ENCODE data around the gene CUL2. TPM values are rescaled to one million over a fixed set of nuclear protein-coding genes. Genes with fewer than 3 reads are reported as not detected.
A peak's percentile ranks its signal among the peaks of the same experiment; 100 is the strongest.

Gene CUL2
- total and polyA plus RNA-seq, 2 donors (not counting 1 experiment from before 2014, with no cell fraction given), result 7.3 to 36.9 TPM

DNA sequence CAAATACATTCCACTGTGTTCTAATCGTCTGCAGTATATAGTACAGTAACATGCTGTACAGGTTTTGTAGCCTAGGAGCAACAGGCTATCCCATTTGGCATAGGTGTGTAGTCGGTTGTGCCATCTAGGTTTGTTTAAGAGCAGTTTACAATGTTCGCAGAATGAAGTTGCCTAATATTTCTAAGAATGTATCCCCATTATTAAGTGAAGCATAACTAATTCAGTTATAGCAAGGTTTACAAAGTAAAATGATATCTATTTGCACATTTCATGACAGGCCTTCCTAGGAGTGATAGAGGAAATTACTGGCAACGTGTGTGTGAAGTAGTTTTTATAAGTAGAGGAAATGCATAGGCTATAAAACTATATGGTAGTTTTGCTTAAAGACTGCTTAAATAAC is 40.5 kb upstream of the CUL2 start:
- TF ChIP-seq, protein P1, sequence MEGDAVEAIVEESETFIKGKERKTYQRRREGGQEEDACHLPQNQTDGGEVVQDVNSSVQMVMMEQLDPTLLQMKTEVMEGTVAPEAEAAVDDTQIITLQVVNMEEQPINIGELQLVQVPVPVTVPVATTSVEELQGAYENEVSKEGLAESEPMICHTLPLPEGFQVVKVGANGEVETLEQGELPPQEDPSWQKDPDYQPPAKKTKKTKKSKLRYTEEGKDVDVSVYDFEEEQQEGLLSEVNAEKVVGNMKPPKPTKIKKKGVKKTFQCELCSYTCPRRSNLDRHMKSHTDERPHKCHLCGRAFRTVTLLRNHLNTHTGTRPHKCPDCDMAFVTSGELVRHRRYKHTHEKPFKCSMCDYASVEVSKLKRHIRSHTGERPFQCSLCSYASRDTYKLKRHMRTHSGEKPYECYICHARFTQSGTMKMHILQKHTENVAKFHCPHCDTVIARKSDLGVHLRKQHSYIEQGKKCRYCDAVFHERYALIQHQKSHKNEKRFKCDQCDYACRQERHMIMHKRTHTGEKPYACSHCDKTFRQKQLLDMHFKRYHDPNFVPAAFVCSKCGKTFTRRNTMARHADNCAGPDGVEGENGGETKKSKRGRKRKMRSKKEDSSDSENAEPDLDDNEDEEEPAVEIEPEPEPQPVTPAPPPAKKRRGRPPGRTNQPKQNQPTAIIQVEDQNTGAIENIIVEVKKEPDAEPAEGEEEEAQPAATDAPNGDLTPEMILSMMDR (IDR thresholded peaks at IDR 0.05), result no peak
- no peak for TF ChIP-seq EZH2 (IDR thresholded peaks at IDR 0.05; ENCODE audit: borderline replicate concordance, insufficient read depth, low read depth, low read length, poor library complexity, severe bottlenecking)
- Histone ChIP-seq H3K27me3 (replicated peaks in 1 of 4; ENCODE audit: control extremely low read depth in 1 of 4, control insufficient read depth in 3 of 4, insufficient read depth in 4 of 4, low read length in 3 of 4) (no peaks in the 10 kb centered on the region), H4K20me1 (ENCODE audit: control insufficient read depth, insufficient read depth, low read length, poor library complexity, severe bottlenecking) (no peaks in the 10 kb centered on the region), H3K4me2 (replicated peaks; ENCODE audit: low read depth, low read length, poor library complexity, severe bottlenecking) (no peak overlapping the region), H3K9me3 (ENCODE audit: control extremely low read depth in 1 of 3, control insufficient read depth in 2 of 3, insufficient read depth in 1 of 3, low read length in 2 of 3) (no peaks in the 10 kb centered on the region), H2AFZ (ENCODE audit: insufficient read depth, low read depth, low read length, poor library complexity, severe bottlenecking) (no peak overlapping the region), H3K9ac (ENCODE audit: low read length) (no peak overlapping the region), H3K79me2 (ENCODE audit: control insufficient read depth, insufficient read depth, low read length) (peaks cover 32% of the 10 kb centered on the region), H3K4me1 (ENCODE audit: control insufficient read depth in 2 of 2, insufficient read depth in 2 of 2, low read length in 2 of 2) (peaks cover 21 to 31% of the 10 kb centered on the region in 2 donors), H3K27ac (ENCODE audit: low read length in 2 of 2) (no peak overlapping the region), H3K36me3 (replicated peaks in 1 of 2; ENCODE audit: control extremely low read depth in 1 of 2, control insufficient read depth in 1 of 2, extremely low read depth in 1 of 2, insufficient read depth in 2 of 2, low read length in 1 of 2) (no peaks in the 10 kb centered on the region), H3K4me3 (ENCODE audit: control extremely low read depth in 1 of 5, extremely low read depth in 1 of 5, insufficient read depth in 1 of 5, low read depth in 2 of 5, low read length in 4 of 5) (no peak overlapping the region)
- peaks cover 58% of the 10 kb centered on the region for H3K4me1 Mint-ChIP-seq
- no peaks in the 10 kb centered on the region for H3K27me3 Mint-ChIP-seq
- peak overlapping the region; percentile 58 for H3K4me3 Mint-ChIP-seq
- no peaks in the 10 kb centered on the region for H3K9me3 Mint-ChIP-seq (ENCODE audit: insufficient read depth)
- CTCF ChIA-PET, result interaction anchor here (1.2 to 12.8 kb wide), 3 partner anchors 13 to 66 kb away, joined by 3 to 156 read pairs (median 4); no protein-coding TSS in a partner anchor
- WGBS (ENCODE audit: insufficient coverage), result no CpG with 5 or more reads among the region's 4 CpGs
- intact Hi-C loops (cut with micrococcal nuclease), result no loop called here
- H3K27ac Mint-ChIP-seq, result peak overlapping the region; percentile 63
- DNase-seq, result no peak
- POLR2A ChIA-PET, result no interaction called here
- no peak for ATAC-seq (ENCODE audit: low read depth)

DNA sequence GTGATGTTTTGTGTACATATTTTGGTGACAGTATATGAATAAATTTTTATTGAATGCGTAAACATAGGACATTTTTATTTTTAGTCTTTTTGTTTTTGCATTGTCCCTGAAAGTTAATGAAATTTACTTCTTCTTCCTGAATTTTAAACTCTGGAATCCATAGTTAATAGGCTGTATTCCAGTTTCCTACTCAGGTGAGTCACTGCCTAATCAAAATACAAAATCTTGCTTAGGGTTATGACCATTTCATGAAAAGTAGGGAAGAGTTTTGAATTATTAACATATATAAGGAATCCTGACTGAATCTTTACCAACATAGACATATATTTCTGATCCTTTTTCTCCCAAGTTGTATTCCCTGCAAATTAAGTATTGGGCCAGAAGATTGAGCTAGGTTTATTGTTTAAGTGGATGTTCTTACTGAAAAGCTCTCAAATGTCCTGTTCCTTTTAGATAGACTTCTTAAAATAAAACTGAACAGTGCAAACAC is 39.1 kb upstream of the CUL2 start:
- no CpG with 5 or more reads among the region's 1 CpG for WGBS (ENCODE audit: insufficient coverage)
- Mint-ChIP-seq H3K27me3 (no peaks in the 10 kb centered on the region), H3K27ac (peak overlapping the region; percentile 17), H3K9me3 (ENCODE audit: insufficient read depth) (no peaks in the 10 kb centered on the region), H3K4me3 (peak overlapping the region; percentile 81), H3K4me1 (peaks cover 55% of the 10 kb centered on the region)
- ATAC-seq (ENCODE audit: low read depth) (no peak), DNase-seq (no peak)
- Histone ChIP-seq H3K36me3 (replicated peaks in 1 of 2; ENCODE audit: control extremely low read depth in 1 of 2, control insufficient read depth in 1 of 2, extremely low read depth in 1 of 2, insufficient read depth in 2 of 2, low read length in 1 of 2) (no peaks in the 10 kb centered on the region), H3K9me3 (ENCODE audit: control extremely low read depth in 1 of 3, control insufficient read depth in 2 of 3, insufficient read depth in 1 of 3, low read length in 2 of 3) (no peaks in the 10 kb centered on the region), H2AFZ (ENCODE audit: insufficient read depth, low read depth, low read length, poor library complexity, severe bottlenecking) (no peak overlapping the region), H3K4me3 (ENCODE audit: control extremely low read depth in 1 of 5, extremely low read depth in 1 of 5, insufficient read depth in 1 of 5, low read depth in 2 of 5, low read length in 4 of 5) (no peak overlapping the region), H3K27ac (ENCODE audit: low read length in 2 of 2) (no peak overlapping the region), H3K27me3 (replicated peaks in 1 of 4; ENCODE audit: control extremely low read depth in 1 of 4, control insufficient read depth in 3 of 4, insufficient read depth in 4 of 4, low read length in 3 of 4) (no peaks in the 10 kb centered on the region), H4K20me1 (ENCODE audit: control insufficient read depth, insufficient read depth, low read length, poor library complexity, severe bottlenecking) (no peaks in the 10 kb centered on the region), H3K79me2 (ENCODE audit: control insufficient read depth, insufficient read depth, low read length) (peaks cover 23% of the 10 kb centered on the region), H3K9ac (ENCODE audit: low read length) (no peak overlapping the region), H3K4me1 (ENCODE audit: control insufficient read depth in 2 of 2, insufficient read depth in 2 of 2, low read length in 2 of 2) (peaks cover 20 to 30% of the 10 kb centered on the region in 2 donors), H3K4me2 (replicated peaks; ENCODE audit: low read depth, low read length, poor library complexity, severe bottlenecking) (no peak overlapping the region)
- POLR2A ChIA-PET, result no interaction called here
- CTCF ChIA-PET, result interaction anchor here (12.8 to 14.9 kb wide), 2 partner anchors 67 to 86 kb away, joined by 156 to 436 read pairs; no protein-coding TSS in a partner anchor
- TF ChIP-seq, protein P1 (IDR thresholded peaks at IDR 0.05), result no peak
- no peak for TF ChIP-seq EZH2 (IDR thresholded peaks at IDR 0.05; ENCODE audit: borderline replicate concordance, insufficient read depth, low read depth, low read length, poor library complexity, severe bottlenecking)
- intact Hi-C loops (cut with micrococcal nuclease), result loop anchor here (5.0 kb wide), 1 partner anchor 513 kb away; the partner anchor contains the start of gene FZD8

Measured in B cell (primary cell).